H9 (cell line): ENCODE data around the gene MCFD2. TPM values are rescaled to one million over a fixed set of nuclear protein-coding genes. Genes with fewer than 3 reads are reported as not detected.

Experiments used
- DNase-seq: peaks from one replicate; pipeline ENCODE4 v3.0.0-alpha.2; 2017
- H2AFZ ChIP-seq: one replicate; pipeline ENCODE4 v1.6.1; 2013; ENCODE audit warnings: mild to moderate bottlenecking, low read length, control low read depth, moderate library complexity
- H2AK5ac ChIP-seq: 2 replicates; pipeline ENCODE4 v1.6.1; 2013; ENCODE audit warnings: low read length, control low read depth, mixed read lengths; ENCODE audit not compliant: insufficient read length
- H2BK120ac ChIP-seq: one replicate; pipeline ENCODE4 v1.6.1; 2013; ENCODE audit warnings: low read depth, mild to moderate bottlenecking, low read length, control low read depth, inconsistent platforms; ENCODE audit not compliant: poor library complexity, severe bottlenecking
- H2BK12ac ChIP-seq: 2 replicates; pipeline ENCODE4 v1.6.1; 2013; ENCODE audit warnings: low read length, control low read depth, mixed read lengths, low read depth; ENCODE audit not compliant: insufficient read length
- H2BK15ac ChIP-seq: 2 replicates; pipeline ENCODE4 v1.6.1; 2013; ENCODE audit warnings: low read depth, low read length, control low read depth
- H2BK20ac ChIP-seq: one replicate; pipeline ENCODE4 v1.6.1; 2013; ENCODE audit warnings: low read depth, mild to moderate bottlenecking, low read length, control low read depth, inconsistent platforms; ENCODE audit not compliant: poor library complexity, severe bottlenecking
- H2BK5ac ChIP-seq: 2 replicates; pipeline ENCODE4 v1.6.1; 2013; ENCODE audit warnings: low read length, control low read depth, mixed read lengths; ENCODE audit not compliant: insufficient read length
- H3K14ac ChIP-seq: 2 replicates; pipeline ENCODE4 v1.6.1; 2013; ENCODE audit warnings: low read length, control low read depth; ENCODE audit not compliant: insufficient read depth
- H3K18ac ChIP-seq: 2 replicates; pipeline ENCODE4 v1.6.1; 2013; ENCODE audit warnings: low read depth, mild to moderate bottlenecking, mixed read lengths, low read length, control low read depth; ENCODE audit not compliant: insufficient read length
- H3K23ac ChIP-seq: 2 replicates; pipeline ENCODE4 v1.6.1; 2013; ENCODE audit warnings: low read length, control low read depth, mixed read lengths, low read depth; ENCODE audit not compliant: insufficient read length
- H3K23me2 ChIP-seq: 2 replicates; pipeline ENCODE4 v1.6.1; 2013; ENCODE audit warnings: low read depth, mild to moderate bottlenecking, mixed read lengths, low read length, control low read depth; ENCODE audit not compliant: insufficient read length, poor library complexity, severe bottlenecking
- H3K27ac ChIP-seq: 2 replicates; pipeline ENCODE4 v1.5.1; 2013; ENCODE audit warnings: low read length, control low read depth, mixed read lengths, low read depth; ENCODE audit not compliant: insufficient read length
- H3K27me3 ChIP-seq: 2 replicates; pipeline ENCODE4 v1.6.1; 2013; ENCODE audit warnings: low read length, control low read depth, inconsistent platforms; ENCODE audit not compliant: insufficient read depth
- H3K4ac ChIP-seq: 2 replicates; pipeline ENCODE4 v1.6.1; 2013; ENCODE audit warnings: low read depth, mild to moderate bottlenecking, control low read depth, inconsistent platforms, low read length, moderate library complexity
- H3K4me1 ChIP-seq: 2 replicates; pipeline ENCODE4 v1.6.1; 2013; ENCODE audit warnings: low read length, control low read depth, inconsistent platforms; ENCODE audit not compliant: insufficient read depth
- H3K4me2 ChIP-seq: 2 replicates; pipeline ENCODE4 v1.6.1; 2013; ENCODE audit warnings: low read length, control low read depth, mixed read lengths; ENCODE audit not compliant: insufficient read length, insufficient read depth
- H3K56ac ChIP-seq: 2 replicates; pipeline ENCODE4 v1.6.1; 2013; ENCODE audit warnings: low read depth, mild to moderate bottlenecking, mixed read lengths, low read length, control low read depth; ENCODE audit not compliant: insufficient read length
- H3K79me1 ChIP-seq: 2 replicates; pipeline ENCODE4 v1.6.1; 2013; ENCODE audit warnings: low read depth, mild to moderate bottlenecking, moderate library complexity, low read length, control low read depth, inconsistent platforms; ENCODE audit not compliant: insufficient read depth, poor library complexity, severe bottlenecking
- H3K79me2 ChIP-seq: 2 replicates; pipeline ENCODE4 v1.6.1; 2013; ENCODE audit warnings: low read length, control low read depth, inconsistent platforms; ENCODE audit not compliant: insufficient read depth
- H3K9ac ChIP-seq: 2 replicates; pipeline ENCODE4 v1.6.1; 2013; ENCODE audit warnings: low read length, control low read depth, mixed read lengths; ENCODE audit not compliant: insufficient read length; ENCODE audit errors: extremely low read depth
- H3K9me3 ChIP-seq: one replicate; pipeline ENCODE4 v1.6.1; 2013; ENCODE audit warnings: low read depth, low read length, inconsistent platforms; ENCODE audit not compliant: control insufficient read depth
- H3T11ph ChIP-seq: one replicate; pipeline ENCODE4 v1.6.1; 2013; ENCODE audit warnings: mild to moderate bottlenecking, low read length, control low read depth, inconsistent platforms
- H4K20me1 ChIP-seq: one replicate; pipeline ENCODE4 v1.6.1; 2013; ENCODE audit not compliant: control insufficient read depth, insufficient read length, insufficient read depth
- H4K5ac ChIP-seq: 2 replicates; pipeline ENCODE4 v1.6.1; 2013; ENCODE audit warnings: low read depth, mild to moderate bottlenecking, mixed read lengths, low read length, control low read depth; ENCODE audit not compliant: insufficient read length
- H4K8ac ChIP-seq: replicated peaks from 2 replicates; pipeline ENCODE4 v1.6.1; 2013; ENCODE audit warnings: low read length, control low read depth, mixed read lengths, low read depth; ENCODE audit not compliant: insufficient read length
- H4K91ac ChIP-seq: 2 replicates; pipeline ENCODE4 v1.6.1; 2013; ENCODE audit warnings: low read depth, mild to moderate bottlenecking, moderate library complexity, mixed read lengths, low read length, control low read depth; ENCODE audit not compliant: insufficient read length
- H3K27ac Mint-ChIP-seq, 3 experiments: 2 replicates in 2 of 3; 3 replicates in 1 of 3; pipeline ENCODE4 v1.8.0; 2020 to 2021; ENCODE audit warnings: mixed read lengths in 3 of 3, mild to moderate bottlenecking in 1 of 3, moderate library complexity in 1 of 3
- H3K27me3 Mint-ChIP-seq: 2 replicates; pipeline ENCODE4 v1.8.0; 2021; ENCODE audit warnings: low read depth, mild to moderate bottlenecking, moderate library complexity, mixed read lengths
- H3K36me3 Mint-ChIP-seq, 3 experiments: 2 replicates in 2 of 3; 3 replicates in 1 of 3; pipeline ENCODE4 v1.8.0; 2020 to 2021; ENCODE audit warnings: low read depth in 3 of 3, mixed read lengths in 3 of 3; ENCODE audit not compliant: insufficient read depth in 1 of 3
- H3K4me1 Mint-ChIP-seq, 2 experiments: 2 replicates each; pipeline ENCODE4 v1.8.0; 2020; ENCODE audit warnings: mixed read lengths in 2 of 2
- H3K4me3 Mint-ChIP-seq, 2 experiments: 2 replicates in 1 of 2; 3 replicates in 1 of 2; pipeline ENCODE4 v1.8.0; 2020 to 2021; ENCODE audit warnings: mild to moderate bottlenecking in 2 of 2, mixed read lengths in 2 of 2, moderate library complexity in 1 of 2
- H3K9me3 Mint-ChIP-seq, 2 experiments: 2 replicates in 1 of 2; 3 replicates in 1 of 2; pipeline ENCODE4 v1.8.0; 2020; ENCODE audit warnings: mild to moderate bottlenecking in 2 of 2, mixed read lengths in 2 of 2, moderate library complexity in 1 of 2
- WGBS: extraction: QIAGEN DNeasy Blood & Tissue Kit; methylation state at CpG from one replicate; pipeline ENCODE4 v1.1.7; 2013; ENCODE audit warnings: missing lambda C conversion rate, low lambda C conversion rate, mixed read lengths; ENCODE audit not compliant: insufficient read length; ENCODE audit errors: extremely low coverage; 5-methylcytosine and 5-hydroxymethylcytosine counted together
- total RNA-seq: library from RNA; stranded (reverse); gene quantifications from 2 replicates; pipeline ENCODE4 v1.2.1, GENCODE V29; 2021
- TF ChIP-seq, protein P1 (sequence below): fragments of 200-600 bp; sonication (generic); conservative IDR thresholded peaks from 3 replicates; pipeline ENCODE4 v1.8.0; 2021; ENCODE audit warnings: antibody characterized with exemption, mild to moderate bottlenecking

MCFD2 gene
- total RNA-seq, 1 experiment from 2014 or later, result 64.6 TPM

DNA sequence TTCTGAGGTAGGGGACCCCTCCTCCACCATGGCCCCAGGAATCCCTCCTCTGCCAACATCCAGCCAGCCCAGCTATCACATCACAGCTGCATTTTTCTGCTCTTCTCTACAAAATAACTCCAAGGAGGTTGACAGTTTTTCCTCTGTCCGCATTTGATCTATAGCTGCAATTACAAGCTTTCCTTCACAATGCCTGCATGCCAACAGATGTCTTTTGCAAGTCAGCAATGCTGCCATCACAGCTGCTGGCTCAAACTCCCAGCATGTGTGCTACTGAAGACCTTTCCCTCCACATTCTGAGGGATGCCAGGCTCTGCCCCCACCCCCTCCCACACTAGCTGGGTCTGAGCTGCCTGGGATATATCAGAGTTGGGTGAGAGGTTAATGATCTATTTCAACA is 51.7 kb downstream of the MCFD2 start:
- no peak overlapping the region for H3K4ac ChIP-seq
- no peak overlapping the region for H4K8ac ChIP-seq
- no peaks in the 10 kb centered on the region for H3K9me3 ChIP-seq
- no peak overlapping the region for H2BK5ac ChIP-seq
- H3K23ac ChIP-seq, result no peak overlapping the region
- H3K4me2 ChIP-seq, result no peak overlapping the region
- no peak overlapping the region for H3K27ac ChIP-seq
- no peak overlapping the region for H3K18ac ChIP-seq
- H4K91ac ChIP-seq, result no peak overlapping the region
- no peak overlapping the region for H3T11ph ChIP-seq
- TF ChIP-seq, protein P1, sequence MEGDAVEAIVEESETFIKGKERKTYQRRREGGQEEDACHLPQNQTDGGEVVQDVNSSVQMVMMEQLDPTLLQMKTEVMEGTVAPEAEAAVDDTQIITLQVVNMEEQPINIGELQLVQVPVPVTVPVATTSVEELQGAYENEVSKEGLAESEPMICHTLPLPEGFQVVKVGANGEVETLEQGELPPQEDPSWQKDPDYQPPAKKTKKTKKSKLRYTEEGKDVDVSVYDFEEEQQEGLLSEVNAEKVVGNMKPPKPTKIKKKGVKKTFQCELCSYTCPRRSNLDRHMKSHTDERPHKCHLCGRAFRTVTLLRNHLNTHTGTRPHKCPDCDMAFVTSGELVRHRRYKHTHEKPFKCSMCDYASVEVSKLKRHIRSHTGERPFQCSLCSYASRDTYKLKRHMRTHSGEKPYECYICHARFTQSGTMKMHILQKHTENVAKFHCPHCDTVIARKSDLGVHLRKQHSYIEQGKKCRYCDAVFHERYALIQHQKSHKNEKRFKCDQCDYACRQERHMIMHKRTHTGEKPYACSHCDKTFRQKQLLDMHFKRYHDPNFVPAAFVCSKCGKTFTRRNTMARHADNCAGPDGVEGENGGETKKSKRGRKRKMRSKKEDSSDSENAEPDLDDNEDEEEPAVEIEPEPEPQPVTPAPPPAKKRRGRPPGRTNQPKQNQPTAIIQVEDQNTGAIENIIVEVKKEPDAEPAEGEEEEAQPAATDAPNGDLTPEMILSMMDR, result no peak
- Mint-ChIP-seq H3K4me3 (no peak overlapping the region), H3K27me3 (peaks cover 6% of the 10 kb centered on the region; the same call in 1 of the 2 replicates), H3K4me1 (0 out of 4 replicates have a peak, but pooled peaks cover 0 to 4% of the 10 kb centered on the region in 2 experiments), H3K9me3 (peaks cover 0 to 5% of the 10 kb centered on the region in 2 experiments; a peak in 4 of 5 replicates), H3K27ac (no peak overlapping the region), H3K36me3 (no peaks in the 10 kb centered on the region)
- no peak overlapping the region for H3K9ac ChIP-seq
- H3K56ac ChIP-seq, result no peak overlapping the region
- no peak overlapping the region for H2BK12ac ChIP-seq
- no peak overlapping the region for H2AK5ac ChIP-seq
- WGBS, result no CpG with 5 or more reads among the region's 1 CpG
- H2BK15ac ChIP-seq, result no peak overlapping the region
- no peak overlapping the region for H2AFZ ChIP-seq
- no peak overlapping the region for H2BK120ac ChIP-seq
- no peak overlapping the region for H3K14ac ChIP-seq
- no peaks in the 10 kb centered on the region for H3K79me2 ChIP-seq
- DNase-seq, result no peak
- no peak overlapping the region for H2BK20ac ChIP-seq
- H4K5ac ChIP-seq, result no peak overlapping the region
- H3K27me3 ChIP-seq, result no peaks in the 10 kb centered on the region
- no peaks in the 10 kb centered on the region for H3K4me1 ChIP-seq
- no peaks in the 10 kb centered on the region for H3K23me2 ChIP-seq
- no peaks in the 10 kb centered on the region for H3K79me1 ChIP-seq
- H4K20me1 ChIP-seq, result no peaks in the 10 kb centered on the region
